GM19035 (cell line): ENCODE measurements around the gene DPEP2.
"Not testable (repeated sequence)": the region's sequence is repeated elsewhere in the genome, so short reads cannot be mapped to it uniquely, and the experiment has no call there.

Source experiments
- ATAC-seq: cut with Tn5 transposase; IDR thresholded peaks from one replicate; pipeline ENCODE4 v1.9.1; 2021; ENCODE audit not compliant: unreplicated experiment

Gene DPEP2

GRCh38 chr16:67998779-67999688, at the start of gene DPEP2:
Gene DPEP2 (minus strand): TSS chr16:67999484. CDS start chr16:67993212, 6,272 bp downstream.
- ATAC-seq: not testable (repeated sequence)

- no peak for ATAC-seq
Measured at GRCh38 chr16:68047987-68048386, 48.7 kb upstream of the DPEP2 start.

DNA sequence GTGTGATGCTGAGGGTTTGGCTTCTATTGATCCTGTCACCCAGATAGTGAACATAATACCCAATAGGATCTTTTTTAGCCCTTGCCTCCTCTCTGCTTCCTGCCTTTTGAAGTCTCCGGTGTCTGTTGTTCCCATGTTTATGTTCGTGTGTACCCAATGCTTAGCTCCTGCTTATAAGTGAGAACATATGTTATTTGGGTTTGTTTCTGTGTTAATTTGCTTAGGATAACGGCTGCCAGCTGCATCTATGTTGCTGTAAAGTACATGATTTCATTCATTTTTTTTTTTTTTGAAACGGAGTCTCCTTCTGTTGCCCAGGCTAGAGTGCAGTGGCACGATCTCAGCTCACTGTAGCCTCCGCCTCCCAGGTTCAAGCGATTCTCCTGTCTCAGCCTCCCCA, 46.8 kb upstream of the DPEP2 start:
- no peak for ATAC-seq

DNA sequence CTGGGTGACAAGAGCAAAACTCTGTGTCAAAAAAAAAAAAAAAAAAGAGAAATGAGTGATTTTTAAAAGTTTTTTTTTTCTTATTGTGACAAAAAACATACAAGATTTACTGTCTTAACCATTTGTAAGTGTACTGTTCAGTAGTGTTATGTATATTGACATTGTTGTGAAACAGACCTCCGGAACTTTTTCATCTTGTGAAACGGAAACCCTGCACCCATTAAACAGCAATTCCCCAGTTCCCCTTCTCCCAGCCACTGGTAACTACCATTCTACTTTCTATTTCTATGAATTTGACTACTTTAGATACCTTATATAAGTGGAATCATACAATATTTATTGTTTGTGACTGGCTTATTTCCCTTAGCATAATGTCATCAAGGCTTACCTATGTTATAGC, 42.5 kb upstream of the DPEP2 start:
- ATAC-seq: no peak

- peak; percentile 81 for ATAC-seq
Measured at GRCh38 chr16:68040506-68041288, 41.4 kb upstream of the DPEP2 start.

DNA sequence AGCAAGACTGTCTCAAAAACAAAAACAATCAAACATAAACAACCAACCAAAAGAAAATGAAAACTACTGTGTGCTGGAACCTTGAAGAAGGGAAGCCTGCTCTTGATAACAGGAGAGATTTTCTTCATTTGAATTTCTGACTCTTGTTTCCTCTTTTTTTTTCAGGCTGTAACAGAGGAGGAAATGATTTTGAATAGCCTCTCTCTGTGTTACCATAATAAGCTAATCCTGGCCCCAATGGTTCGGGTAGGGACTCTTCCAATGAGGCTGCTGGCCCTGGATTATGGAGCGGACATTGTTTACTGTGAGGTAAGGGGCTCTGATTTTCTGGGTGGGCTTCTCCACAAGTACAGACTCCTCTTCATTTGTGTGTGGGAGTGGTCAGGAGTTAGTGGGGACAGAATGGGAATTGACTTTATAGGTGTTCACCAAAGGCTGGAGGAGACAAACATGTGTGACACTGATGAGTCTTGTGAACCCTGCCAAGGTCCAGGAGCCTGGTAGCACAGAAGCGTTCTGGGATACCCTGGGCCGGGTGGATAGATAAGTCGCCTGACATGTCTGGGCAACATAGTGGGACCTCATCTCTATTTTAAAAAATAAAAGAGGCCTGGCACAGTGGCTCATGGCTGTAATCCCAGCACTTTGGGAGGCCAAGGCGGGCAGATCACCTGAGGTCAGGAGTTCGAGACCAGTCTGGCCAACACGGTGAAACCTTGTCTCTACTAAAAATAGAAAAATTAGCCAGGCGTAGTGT, 38.7 kb upstream of the DPEP2 start:
- ATAC-seq: no peak

- ATAC-seq: no peak
Measured at GRCh38 chr16:68035227-68035626, 35.9 kb upstream of the DPEP2 start.

DNA sequence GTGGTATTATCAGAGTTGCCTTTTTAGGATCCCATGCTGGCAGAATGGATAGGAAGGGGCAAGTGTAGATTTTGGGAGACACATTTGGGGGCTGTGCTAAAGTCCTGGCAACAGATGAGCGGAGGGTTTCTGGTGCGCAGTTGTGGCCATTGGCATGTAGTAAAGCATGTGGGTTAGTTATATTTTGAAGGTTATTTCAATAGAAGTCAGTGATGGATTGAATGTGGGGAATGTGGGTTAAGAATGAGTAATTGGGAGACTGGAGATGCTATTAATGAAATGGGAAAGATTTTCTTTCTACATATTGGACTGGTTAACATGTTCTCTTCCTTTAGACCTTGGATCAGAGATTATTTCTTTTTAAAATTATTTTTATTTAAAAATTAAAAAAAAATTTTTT, 33.8 kb upstream of the DPEP2 start:
- no peak for ATAC-seq

DNA sequence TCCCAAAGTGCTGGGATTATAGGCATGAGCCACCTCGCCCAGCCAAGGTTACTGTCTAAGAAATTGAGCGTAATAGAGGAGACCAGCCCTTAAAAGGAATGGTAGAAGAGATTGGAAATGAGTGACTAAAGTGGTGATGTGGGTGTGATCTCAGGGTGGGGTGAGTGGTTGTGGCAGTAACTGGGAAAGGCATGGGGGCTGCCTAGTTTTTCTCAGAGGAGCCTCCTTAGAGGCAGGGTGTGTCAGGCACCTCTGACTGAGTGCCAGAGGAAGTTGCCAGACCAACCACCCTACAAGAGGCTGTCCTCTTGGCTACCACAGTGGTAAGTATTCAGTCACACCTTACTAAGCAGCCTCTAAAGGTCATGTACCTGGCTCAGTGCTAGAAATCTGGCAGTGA, 32.7 kb upstream of the DPEP2 start:
- no peak for ATAC-seq

DNA sequence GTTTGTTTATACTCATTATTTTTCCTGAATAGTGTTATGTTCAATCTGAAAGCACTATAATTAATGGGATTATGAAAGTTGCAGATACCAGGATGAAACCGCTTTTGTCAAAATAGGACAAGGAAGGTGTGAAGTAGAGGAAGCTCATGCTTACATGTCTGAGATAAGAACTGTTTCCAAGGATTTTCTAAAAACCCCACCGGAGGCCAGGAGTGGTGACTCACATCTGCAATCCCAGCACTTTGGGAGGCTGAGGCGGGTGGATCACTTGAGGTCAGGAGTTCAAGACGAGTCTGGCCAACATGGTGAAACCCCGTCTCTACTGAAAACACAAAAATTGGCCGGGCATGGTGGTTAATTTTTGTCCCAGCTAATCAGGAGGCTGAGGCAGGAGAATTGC, 30.8 kb upstream of the DPEP2 start:
- ATAC-seq: not testable (repeated sequence)

- no peak for ATAC-seq
Measured at GRCh38 chr16:68028996-68029395, 29.7 kb upstream of the DPEP2 start.

- peak; percentile 91 for ATAC-seq
Measured at GRCh38 chr16:68022728-68023537, 23.6 kb upstream of the DPEP2 start, which contains the start of the genes DDX28 and DUS2. Gene DDX28 (minus strand): TSS chr16:68023232. CDS start chr16:68023202, 30 bp downstream. Gene DUS2 (plus strand): TSS chr16:68023284. CDS start chr16:68038024, 14,740 bp downstream.

GRCh38 chr16:68022278-68022727, 23.0 kb upstream of the DPEP2 start:
- ATAC-seq: no peak

GRCh38 chr16:68021490-68021889, 22.2 kb upstream of the DPEP2 start:
- ATAC-seq: no peak

DNA sequence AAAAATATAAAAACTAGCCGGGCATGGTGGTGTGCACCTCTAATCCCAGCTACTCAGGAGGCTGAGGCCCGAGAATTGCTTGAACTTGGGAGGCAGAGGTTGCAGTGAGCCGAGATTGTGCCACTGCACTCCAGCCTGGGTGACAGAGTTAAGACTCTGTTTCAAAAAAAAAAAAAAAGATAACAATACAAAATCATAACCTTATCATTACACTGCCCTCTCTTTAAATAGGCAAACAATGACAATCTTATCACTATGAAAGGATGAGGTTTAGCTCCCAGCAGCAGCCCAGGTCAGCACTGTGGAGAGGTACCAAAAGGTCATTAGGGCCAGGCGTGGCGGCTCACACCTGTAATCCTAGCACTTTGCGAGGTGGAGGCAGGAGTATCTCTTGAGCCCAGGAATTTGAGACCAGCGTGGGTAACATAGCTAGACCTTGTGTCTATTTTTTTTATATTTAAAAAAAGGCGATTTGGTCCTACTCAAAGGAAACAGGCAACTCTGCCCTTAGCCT, 19.9 kb upstream of the DPEP2 start:
- no peak for ATAC-seq

DNA sequence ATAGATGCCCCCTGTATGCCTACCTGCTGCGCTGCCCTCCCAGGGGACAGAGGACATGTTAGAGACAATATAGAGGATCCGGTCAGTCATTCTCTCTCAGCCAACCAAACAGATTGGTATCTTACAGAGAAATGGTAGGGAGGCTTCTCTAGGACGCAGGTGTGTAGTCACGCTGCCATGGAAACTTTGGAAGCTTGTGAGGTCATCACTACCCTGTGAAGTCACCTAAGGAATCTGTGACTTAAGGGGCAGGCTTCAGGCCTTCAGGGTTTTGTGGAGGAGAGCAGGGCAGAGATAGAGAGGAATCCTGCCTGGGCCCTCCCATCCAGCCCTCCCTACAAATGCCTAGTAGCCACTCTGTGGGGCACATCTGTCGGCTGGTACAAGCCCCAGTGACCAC, 16.4 kb upstream of the DPEP2 start, which contains the start of gene DPEP2NB:
TSS of gene DPEP2NB (minus strand) at position 231 of the 400 bp plus-strand sequence. CDS start at position 90, 141 bp downstream.
- no peak for ATAC-seq

DNA sequence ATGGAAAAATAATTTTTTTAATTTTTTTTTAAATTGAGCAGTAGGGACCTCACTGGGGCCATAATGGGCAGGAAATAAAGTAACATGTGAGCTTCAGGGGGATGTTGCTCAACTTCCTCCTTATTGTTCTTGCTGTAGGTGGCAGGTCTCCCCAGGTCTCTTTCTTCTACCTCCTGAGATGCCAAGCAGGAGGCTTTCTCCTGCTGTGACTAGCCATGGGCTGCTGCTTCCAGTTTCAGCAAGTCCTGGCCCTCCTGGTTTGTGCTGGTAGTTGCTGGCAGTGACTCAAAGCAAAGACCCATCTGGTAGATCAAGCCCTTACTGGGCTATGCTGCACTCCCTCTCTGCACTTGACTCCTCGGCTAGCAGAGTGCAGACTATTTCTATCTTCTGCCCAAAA, 14.2 kb upstream of the DPEP2 start:
- ATAC-seq: no peak

- ATAC-seq: not testable (repeated sequence)
Measured at GRCh38 chr16:68009872-68010271, 10.6 kb upstream of the DPEP2 start.

DNA sequence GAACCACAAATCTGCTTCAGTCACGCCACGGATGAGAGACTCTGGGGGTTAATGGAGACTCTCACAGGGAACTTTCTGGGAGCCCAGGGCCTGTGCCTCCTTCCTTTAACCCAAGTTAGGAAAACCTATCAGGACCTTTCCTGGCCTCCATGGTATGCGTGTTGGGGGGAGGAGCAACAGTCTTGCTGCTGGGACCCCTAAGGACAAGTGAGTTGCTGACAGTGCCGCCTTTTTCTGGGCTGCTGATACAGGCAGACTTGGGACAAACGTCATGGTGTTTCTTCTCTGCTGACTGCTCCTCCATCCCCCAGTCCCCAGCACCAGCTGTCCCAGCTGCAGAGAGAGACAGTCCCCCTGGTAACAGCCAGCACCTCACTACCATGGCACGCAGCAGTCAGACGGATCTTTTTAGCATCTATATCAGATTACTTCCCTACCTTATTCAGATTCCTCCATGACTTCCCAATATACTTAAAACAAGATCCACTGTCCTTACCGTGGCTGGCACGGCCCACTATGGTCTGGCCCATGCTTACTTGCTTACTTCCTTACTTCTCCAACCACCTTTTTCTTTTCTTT, 10.0 kb upstream of the DPEP2 start:
- ATAC-seq: no peak
